Endothelial cell (in vitro differentiated cells): ENCODE measurements around the gene CNTN4. TPM values are rescaled to one million over a fixed set of nuclear protein-coding genes. Genes with fewer than 3 reads are reported as not detected.

Experiments used
- DNase-seq: peaks from one replicate; pipeline ENCODE4 v3.0.0; 2021; ENCODE audit warnings: low spot score
- H3K27ac Mint-ChIP-seq: one replicate; pipeline ENCODE4 v1.8.0; 2021; ENCODE audit warnings: mixed read lengths, inconsistent platforms; ENCODE audit not compliant: unreplicated experiment
- H3K27me3 Mint-ChIP-seq: one replicate; pipeline ENCODE4 v1.8.0; 2021; ENCODE audit warnings: mild to moderate bottlenecking, moderate library complexity, mixed read lengths, inconsistent platforms; ENCODE audit not compliant: unreplicated experiment
- H3K36me3 Mint-ChIP-seq: one replicate; pipeline ENCODE4 v1.8.0; 2021; ENCODE audit warnings: mild to moderate bottlenecking, low read depth, mixed read lengths, inconsistent platforms; ENCODE audit not compliant: unreplicated experiment
- H3K4me1 Mint-ChIP-seq: one replicate; pipeline ENCODE4 v1.8.0; 2021; ENCODE audit warnings: mild to moderate bottlenecking, mixed read lengths, inconsistent platforms; ENCODE audit not compliant: unreplicated experiment
- H3K4me3 Mint-ChIP-seq: one replicate; pipeline ENCODE4 v1.8.0; 2021; ENCODE audit warnings: mild to moderate bottlenecking, mixed read lengths, inconsistent platforms; ENCODE audit not compliant: unreplicated experiment
- H3K9me3 Mint-ChIP-seq: one replicate; pipeline ENCODE4 v1.8.0; 2021; ENCODE audit warnings: mixed read lengths, inconsistent platforms; ENCODE audit not compliant: unreplicated experiment
- total RNA-seq: library from RNA; stranded (reverse); fragmentation: NEBNext Ultra II Directional; extraction: Animal tissue kit (Norgen Biotek cat#: 25700); gene quantifications from one replicate; pipeline ENCODE4 v1.2.1, GENCODE V29; 2021; ENCODE audit not compliant: unreplicated experiment
- TF ChIP-seq, protein P1 (sequence below): fragments of 200-600 bp; sonication (generic); IDR thresholded peaks from one replicate; pipeline ENCODE4 v1.5.0; 2021; ENCODE audit warnings: antibody characterized with exemption; ENCODE audit not compliant: unreplicated experiment

Gene CNTN4
- total RNA-seq, 1 donor from 2014 or later, result not detected

DNA sequence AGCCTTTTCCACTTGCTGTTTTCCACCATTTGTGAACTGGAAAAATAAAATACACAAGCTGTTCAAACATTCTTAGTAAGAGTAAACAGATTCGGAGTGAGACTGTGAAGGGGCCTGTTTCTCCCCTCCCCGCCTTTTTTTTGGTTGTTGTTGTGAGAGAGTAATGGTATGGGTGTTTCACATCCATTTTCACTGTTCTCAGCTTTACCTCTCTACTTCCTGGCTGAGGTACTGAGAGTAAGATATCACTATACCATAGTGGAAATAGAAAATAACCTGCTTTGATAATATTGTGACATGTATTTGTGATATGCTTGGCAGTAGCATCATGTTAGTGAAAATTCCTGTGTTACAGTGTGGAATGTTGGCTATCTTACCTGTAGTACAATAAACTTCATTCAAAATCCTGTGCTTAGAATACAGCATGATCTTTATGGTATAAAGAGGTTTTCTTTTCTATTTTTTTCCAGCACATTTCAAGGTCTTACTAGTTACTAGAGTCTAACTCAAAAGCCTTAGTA is 12.0 kb downstream of the CNTN4 start:
- peaks cover under 1% of the 10 kb centered on the region for H3K27me3 Mint-ChIP-seq
- no peak for DNase-seq
- no peak overlapping the region for H3K4me3 Mint-ChIP-seq
- H3K27ac Mint-ChIP-seq, result no peak overlapping the region
- TF ChIP-seq, protein P1, sequence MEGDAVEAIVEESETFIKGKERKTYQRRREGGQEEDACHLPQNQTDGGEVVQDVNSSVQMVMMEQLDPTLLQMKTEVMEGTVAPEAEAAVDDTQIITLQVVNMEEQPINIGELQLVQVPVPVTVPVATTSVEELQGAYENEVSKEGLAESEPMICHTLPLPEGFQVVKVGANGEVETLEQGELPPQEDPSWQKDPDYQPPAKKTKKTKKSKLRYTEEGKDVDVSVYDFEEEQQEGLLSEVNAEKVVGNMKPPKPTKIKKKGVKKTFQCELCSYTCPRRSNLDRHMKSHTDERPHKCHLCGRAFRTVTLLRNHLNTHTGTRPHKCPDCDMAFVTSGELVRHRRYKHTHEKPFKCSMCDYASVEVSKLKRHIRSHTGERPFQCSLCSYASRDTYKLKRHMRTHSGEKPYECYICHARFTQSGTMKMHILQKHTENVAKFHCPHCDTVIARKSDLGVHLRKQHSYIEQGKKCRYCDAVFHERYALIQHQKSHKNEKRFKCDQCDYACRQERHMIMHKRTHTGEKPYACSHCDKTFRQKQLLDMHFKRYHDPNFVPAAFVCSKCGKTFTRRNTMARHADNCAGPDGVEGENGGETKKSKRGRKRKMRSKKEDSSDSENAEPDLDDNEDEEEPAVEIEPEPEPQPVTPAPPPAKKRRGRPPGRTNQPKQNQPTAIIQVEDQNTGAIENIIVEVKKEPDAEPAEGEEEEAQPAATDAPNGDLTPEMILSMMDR, result no peak
- H3K9me3 Mint-ChIP-seq, result peaks cover 66% of the 10 kb centered on the region
- no peaks in the 10 kb centered on the region for H3K36me3 Mint-ChIP-seq
- no peaks in the 10 kb centered on the region for H3K4me1 Mint-ChIP-seq

DNA sequence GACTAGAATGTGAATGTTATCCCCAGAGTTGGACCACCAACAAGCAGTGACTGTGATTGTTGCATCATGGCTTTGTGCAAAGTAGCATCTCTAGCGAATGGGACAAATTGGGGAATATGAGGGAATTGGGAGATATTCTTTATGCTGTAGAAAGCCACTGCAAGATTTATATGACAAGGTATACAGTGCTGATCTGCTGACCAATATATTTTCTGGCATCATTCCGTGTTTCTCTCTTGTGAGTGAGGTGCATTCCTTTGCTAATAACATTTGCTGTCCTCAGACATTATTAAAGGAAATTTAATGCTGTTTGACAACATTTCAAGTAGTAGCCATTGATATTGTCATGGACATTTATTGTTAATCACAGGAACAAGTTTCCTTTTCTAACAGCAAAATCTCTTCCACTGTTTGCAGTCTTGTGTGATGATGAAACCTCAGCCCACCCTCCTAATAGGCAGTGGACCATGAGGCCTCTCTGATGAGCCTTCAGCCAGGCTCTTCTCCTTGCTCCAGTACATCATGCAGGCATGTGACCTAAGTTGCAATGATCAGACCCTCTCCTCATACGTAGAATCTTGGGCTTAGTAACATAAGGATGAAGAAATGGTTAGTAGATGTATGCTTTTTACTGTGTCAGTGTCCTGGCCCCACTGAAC is 16.1 kb downstream of the CNTN4 start:
- DNase-seq, result no peak
- TF ChIP-seq, protein P1, result no peak
- Mint-ChIP-seq H3K27ac (no peak overlapping the region), H3K9me3 (peaks cover 59% of the 10 kb centered on the region), H3K4me1 (no peaks in the 10 kb centered on the region), H3K27me3 (no peaks in the 10 kb centered on the region), H3K36me3 (no peaks in the 10 kb centered on the region), H3K4me3 (no peak overlapping the region)

- no peak overlapping the region for H3K27ac Mint-ChIP-seq
- TF ChIP-seq, protein P1, result no peak
- DNase-seq, result no peak
- H3K4me1 Mint-ChIP-seq, result no peaks in the 10 kb centered on the region
- H3K4me3 Mint-ChIP-seq, result no peak overlapping the region
- peaks cover 3% of the 10 kb centered on the region for H3K36me3 Mint-ChIP-seq
- H3K9me3 Mint-ChIP-seq, result peaks cover 22% of the 10 kb centered on the region
- H3K27me3 Mint-ChIP-seq, result peaks cover 2% of the 10 kb centered on the region
Observed at GRCh38 chr3:2130726-2131125, 32.1 kb downstream of the CNTN4 start.

DNA sequence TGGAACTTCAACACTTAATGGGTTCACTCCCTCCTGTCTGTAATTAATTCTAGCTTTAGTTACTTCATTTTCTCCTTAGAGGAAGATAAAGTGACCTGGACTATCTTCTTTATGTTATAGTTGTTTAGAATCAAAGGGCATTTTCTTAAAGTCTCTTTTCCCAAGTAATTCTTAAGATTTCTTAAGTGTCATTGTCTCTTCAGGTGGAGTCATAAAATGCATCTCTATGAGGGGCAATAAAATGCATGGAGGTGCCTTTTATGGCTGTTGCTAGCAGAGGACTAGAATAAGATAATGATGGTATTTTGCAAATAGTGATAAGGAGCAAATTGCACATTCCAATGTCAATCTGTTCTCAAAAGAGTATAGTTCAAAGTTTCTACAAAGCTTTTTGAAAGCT is 34.5 kb downstream of the CNTN4 start:
- Mint-ChIP-seq H3K36me3 (peaks cover 6% of the 10 kb centered on the region), H3K9me3 (peaks cover 23% of the 10 kb centered on the region), H3K4me1 (no peaks in the 10 kb centered on the region), H3K27me3 (peaks cover 2% of the 10 kb centered on the region), H3K27ac (no peak overlapping the region), H3K4me3 (no peak overlapping the region)
- TF ChIP-seq, protein P1, result no peak
- DNase-seq, result no peak

DNA sequence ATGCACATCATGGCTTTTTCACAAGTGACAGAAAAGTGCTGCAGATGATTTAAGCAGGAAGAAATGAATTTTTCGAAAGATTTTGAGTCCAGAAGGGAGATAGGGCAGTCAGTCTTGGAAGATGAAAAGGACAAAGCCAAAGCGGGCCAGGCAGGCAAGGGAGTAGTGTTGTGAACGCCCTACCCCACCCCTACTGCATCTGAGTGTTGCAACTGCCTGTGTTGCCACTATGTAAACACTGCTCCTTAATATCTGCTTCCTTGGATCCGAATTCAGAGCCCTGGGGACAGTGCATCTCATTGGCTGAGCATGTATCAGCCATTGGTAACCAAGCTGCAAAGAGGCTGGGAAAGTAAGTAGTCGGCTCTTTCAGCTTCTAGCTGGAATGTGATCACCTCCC is 39.0 kb downstream of the CNTN4 start:
- H3K27ac Mint-ChIP-seq, result peak overlapping the region; percentile 78
- peaks cover 1% of the 10 kb centered on the region for H3K27me3 Mint-ChIP-seq
- no peak for DNase-seq
- TF ChIP-seq, protein P1, result no peak
- no peak overlapping the region for H3K4me3 Mint-ChIP-seq
- peaks cover 23% of the 10 kb centered on the region for H3K9me3 Mint-ChIP-seq
- no peaks in the 10 kb centered on the region for H3K4me1 Mint-ChIP-seq
- peaks cover 3% of the 10 kb centered on the region for H3K36me3 Mint-ChIP-seq
